NB4 (cell line): ENCODE measurements around the gene HOXB2.

ENCODE experiments used
- POLR2A ChIP-seq: IDR thresholded peaks from 2 replicates; pipeline ENCODE4 v1.6.1; 2011; ENCODE audit warnings: mild to moderate bottlenecking; ENCODE audit not compliant: insufficient read length; ENCODE audit errors: extremely low read depth
- TF ChIP-seq, protein P1 (sequence below): IDR thresholded peaks from one replicate; pipeline ENCODE4 v1.5.1; 2012; ENCODE audit warnings: low read depth, low read length
- TF ChIP-seq, protein P2 (sequence below): IDR thresholded peaks from 2 replicates; pipeline ENCODE4 v1.6.1; 2011; ENCODE audit warnings: low read depth, low read length

DNA sequence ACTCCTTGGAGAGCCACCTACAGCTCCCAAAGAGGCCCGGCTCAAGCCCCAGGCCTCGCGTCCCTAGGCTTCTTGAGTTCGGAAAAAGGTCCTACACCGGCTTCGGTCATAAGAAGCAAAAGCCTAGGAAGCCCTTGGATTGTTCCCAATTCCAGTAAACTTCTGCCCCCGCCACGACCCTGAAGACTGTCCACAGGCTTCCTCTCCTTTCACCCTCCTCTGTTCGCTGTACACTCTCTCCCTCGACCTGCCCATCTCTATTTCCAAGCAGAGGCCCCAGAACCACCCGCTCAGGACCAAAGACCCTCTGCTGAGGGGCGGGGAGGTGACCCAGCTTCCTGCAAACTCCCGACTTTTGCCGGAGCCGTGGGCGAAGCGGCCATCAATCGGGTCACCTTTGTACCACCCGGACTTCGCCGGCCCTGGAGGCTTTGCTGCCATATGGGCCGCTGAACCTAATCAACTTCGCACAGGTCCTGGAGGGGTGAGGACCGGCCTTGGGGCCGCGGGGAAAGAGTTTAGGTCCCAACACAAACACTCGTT lies 2.7 kb downstream of the HOXB2 start:
- TF ChIP-seq, protein P1, sequence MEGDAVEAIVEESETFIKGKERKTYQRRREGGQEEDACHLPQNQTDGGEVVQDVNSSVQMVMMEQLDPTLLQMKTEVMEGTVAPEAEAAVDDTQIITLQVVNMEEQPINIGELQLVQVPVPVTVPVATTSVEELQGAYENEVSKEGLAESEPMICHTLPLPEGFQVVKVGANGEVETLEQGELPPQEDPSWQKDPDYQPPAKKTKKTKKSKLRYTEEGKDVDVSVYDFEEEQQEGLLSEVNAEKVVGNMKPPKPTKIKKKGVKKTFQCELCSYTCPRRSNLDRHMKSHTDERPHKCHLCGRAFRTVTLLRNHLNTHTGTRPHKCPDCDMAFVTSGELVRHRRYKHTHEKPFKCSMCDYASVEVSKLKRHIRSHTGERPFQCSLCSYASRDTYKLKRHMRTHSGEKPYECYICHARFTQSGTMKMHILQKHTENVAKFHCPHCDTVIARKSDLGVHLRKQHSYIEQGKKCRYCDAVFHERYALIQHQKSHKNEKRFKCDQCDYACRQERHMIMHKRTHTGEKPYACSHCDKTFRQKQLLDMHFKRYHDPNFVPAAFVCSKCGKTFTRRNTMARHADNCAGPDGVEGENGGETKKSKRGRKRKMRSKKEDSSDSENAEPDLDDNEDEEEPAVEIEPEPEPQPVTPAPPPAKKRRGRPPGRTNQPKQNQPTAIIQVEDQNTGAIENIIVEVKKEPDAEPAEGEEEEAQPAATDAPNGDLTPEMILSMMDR = no peak
- TF ChIP-seq, protein P2, sequence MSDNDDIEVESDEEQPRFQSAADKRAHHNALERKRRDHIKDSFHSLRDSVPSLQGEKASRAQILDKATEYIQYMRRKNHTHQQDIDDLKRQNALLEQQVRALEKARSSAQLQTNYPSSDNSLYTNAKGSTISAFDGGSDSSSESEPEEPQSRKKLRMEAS = no peak
- TF ChIP-seq POLR2A = no peak
